Smooth muscle cell (in vitro differentiated cells): ENCODE results near the gene LARGE1. TPM values are rescaled to one million over a fixed set of nuclear protein-coding genes. Genes with fewer than 3 reads are reported as not detected.

Source experiments
- DNase-seq: peaks from one replicate; lab custom pipeline; 2025; ENCODE audit not compliant: unreplicated experiment; lab: John Stamatoyannopoulos, UW
- H2AFZ ChIP-seq: fragments of 200-600 bp; sonication (generic); 2 replicates; pipeline ENCODE4 v1.6.0; 2016; ENCODE audit warnings: antibody characterized with exemption, low read depth, mild to moderate bottlenecking
- H3F3A ChIP-seq: fragments of 200-600 bp; sonication (generic); 2 replicates; pipeline ENCODE4 v1.6.0; 2017; ENCODE audit warnings: antibody characterized with exemption, low read depth
- H3K27ac ChIP-seq: fragments of 200-600 bp; sonication (generic); 2 replicates; pipeline ENCODE4 v1.5.1; 2016; ENCODE audit warnings: low read depth, mild to moderate bottlenecking
- H3K27me3 ChIP-seq: fragments of 200-600 bp; sonication (generic); 2 replicates; pipeline ENCODE4 v1.6.1; 2016; ENCODE audit warnings: low read depth, mild to moderate bottlenecking
- H3K36me3 ChIP-seq: fragments of 200-600 bp; sonication (generic); 2 replicates; pipeline ENCODE4 v1.5.1; 2016; ENCODE audit warnings: low read depth
- H3K4me1 ChIP-seq: fragments of 200-600 bp; sonication (generic); 2 replicates; pipeline ENCODE4 v1.5.1; 2016; ENCODE audit warnings: low read depth
- H3K4me2 ChIP-seq: fragments of 200-600 bp; sonication (generic); 2 replicates; pipeline ENCODE4 v1.6.0; 2016; ENCODE audit warnings: mild to moderate bottlenecking
- H3K4me3 ChIP-seq: fragments of 200-600 bp; sonication (generic); 2 replicates; pipeline ENCODE4 v1.5.1; 2016; ENCODE audit warnings: mild to moderate bottlenecking
- H3K79me2 ChIP-seq: fragments of 200-600 bp; sonication (generic); 2 replicates; pipeline ENCODE4 v1.6.0; 2016; ENCODE audit warnings: low read depth, mild to moderate bottlenecking
- H3K9ac ChIP-seq: fragments of 200-600 bp; sonication (generic); 2 replicates; pipeline ENCODE4 v1.6.0; 2016; ENCODE audit warnings: low read depth
- H3K9me3 ChIP-seq: fragments of 200-600 bp; sonication (generic); replicated peaks from 2 replicates; pipeline ENCODE4 v1.5.1; 2016; ENCODE audit warnings: low read depth
- H4K20me1 ChIP-seq: fragments of 200-600 bp; sonication (generic); 2 replicates; pipeline ENCODE4 v1.6.0; 2016; ENCODE audit warnings: low read depth
- CTCF ChIP-seq: fragments of 200-600 bp; sonication (generic); IDR thresholded peaks from 2 replicates; pipeline ENCODE4 v1.5.1; 2017; ENCODE audit warnings: borderline replicate concordance, mild to moderate bottlenecking, antibody characterized with exemption; ENCODE audit not compliant: insufficient read depth, poor library complexity, severe bottlenecking
- WGBS: methylation state at CpG from one replicate; pipeline ENCODE4 v1.1.7; 2016; ENCODE audit warnings: low lambda C conversion rate; 5-methylcytosine and 5-hydroxymethylcytosine counted together
- polyA plus RNA-seq: library from polyadenylated mRNA; unstranded; fragments of >200 nt; fragmentation: Nextera tagmentation; extraction: Ambion mirVana; gene quantifications from 2 replicates; pipeline ENCODE4 v1.2.1, GENCODE V29; 2016
- total RNA-seq: library from RNA; depleted of rRNA; stranded (reverse); fragments of >200 nt; gene quantifications from 2 replicates; pipeline ENCODE4 v1.2.3, GENCODE V29; 2014

Gene LARGE1
- total and polyA plus RNA-seq, 2 experiments from 2014 or later, result 11.9 to 18.0 TPM

DNA sequence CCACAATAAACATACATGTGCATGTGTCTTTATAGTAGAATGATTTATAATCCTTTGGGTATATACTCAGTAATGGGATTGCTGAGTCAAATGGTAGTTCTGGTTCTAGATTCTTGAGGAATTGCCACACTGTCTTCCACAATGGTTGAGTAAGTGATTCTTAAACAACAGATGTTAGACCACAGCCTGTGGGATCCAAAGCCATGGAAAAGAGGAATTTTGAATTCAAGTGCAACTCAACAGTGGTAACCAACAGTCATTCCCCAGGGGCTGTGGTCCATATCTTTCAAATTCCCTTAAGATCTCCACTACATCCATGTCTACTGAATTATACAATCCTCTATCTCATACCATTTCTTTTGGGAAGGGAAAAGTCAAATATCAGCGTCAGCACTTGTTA, 321.5 kb downstream of the LARGE1 start:
- Histone ChIP-seq H3K4me1 (no peaks in the 10 kb centered on the region), H3K9me3 (no peaks in the 10 kb centered on the region), H2AFZ (no peak overlapping the region), H3K36me3 (no peaks in the 10 kb centered on the region), H3K79me2 (no peaks in the 10 kb centered on the region), H3F3A (no peaks in the 10 kb centered on the region), H3K27ac (no peak overlapping the region), H4K20me1 (no peaks in the 10 kb centered on the region), H3K27me3 (no peaks in the 10 kb centered on the region), H3K4me2 (no peak overlapping the region), H3K4me3 (no peak overlapping the region), H3K9ac (no peak overlapping the region)
- no peak for DNase-seq
- 100% methylated on average over 1 of the region's 1 CpG for WGBS
- no peak for TF ChIP-seq CTCF

- no peak overlapping the region for H3K9ac ChIP-seq
- no peaks in the 10 kb centered on the region for H4K20me1 ChIP-seq
- no peak overlapping the region for H3K27ac ChIP-seq
- H3K4me2 ChIP-seq, result no peak overlapping the region
- WGBS, result 95% methylated on average over 6 of the region's 6 CpGs
- H2AFZ ChIP-seq, result no peak overlapping the region
- H3K36me3 ChIP-seq, result no peaks in the 10 kb centered on the region
- H3F3A ChIP-seq, result no peaks in the 10 kb centered on the region
- H3K27me3 ChIP-seq, result no peaks in the 10 kb centered on the region
- H3K4me3 ChIP-seq, result no peak overlapping the region
- DNase-seq, result no peak
- no peaks in the 10 kb centered on the region for H3K79me2 ChIP-seq
- H3K4me1 ChIP-seq, result no peaks in the 10 kb centered on the region
- TF ChIP-seq CTCF, result no peak
- H3K9me3 ChIP-seq, result no peaks in the 10 kb centered on the region
Observed at GRCh38 chr22:33597274-33597985, 322.8 kb downstream of the LARGE1 start.

DNA sequence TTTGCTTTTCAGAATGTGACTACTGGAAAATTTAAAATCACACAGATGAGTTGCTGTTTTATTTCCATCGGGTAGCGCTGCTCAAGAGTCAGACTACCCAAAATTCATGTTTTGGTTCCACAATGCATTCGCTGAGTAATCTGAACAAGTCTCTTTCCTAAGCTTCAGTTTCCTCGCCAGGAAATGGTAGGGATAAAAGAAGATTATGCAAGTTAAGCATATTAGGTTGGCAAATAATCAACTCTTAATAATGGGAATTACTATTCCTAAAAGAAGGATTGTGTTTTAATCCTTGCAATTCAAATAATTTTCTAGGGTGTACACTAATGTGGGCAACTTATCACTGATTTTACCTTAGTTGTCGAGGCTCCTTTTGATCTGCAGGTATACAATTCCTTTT, 326.5 kb downstream of the LARGE1 start:
- Histone ChIP-seq H3K4me1 (no peaks in the 10 kb centered on the region), H3K27ac (no peak overlapping the region), H3K79me2 (no peaks in the 10 kb centered on the region), H3K4me3 (no peak overlapping the region), H3F3A (no peaks in the 10 kb centered on the region), H3K9me3 (no peaks in the 10 kb centered on the region), H2AFZ (no peak overlapping the region), H3K9ac (no peak overlapping the region), H4K20me1 (no peaks in the 10 kb centered on the region), H3K4me2 (no peak overlapping the region), H3K36me3 (no peaks in the 10 kb centered on the region), H3K27me3 (no peaks in the 10 kb centered on the region)
- WGBS, result 81% methylated on average over 5 of the region's 5 CpGs
- TF ChIP-seq CTCF, result no peak
- DNase-seq, result no peak

DNA sequence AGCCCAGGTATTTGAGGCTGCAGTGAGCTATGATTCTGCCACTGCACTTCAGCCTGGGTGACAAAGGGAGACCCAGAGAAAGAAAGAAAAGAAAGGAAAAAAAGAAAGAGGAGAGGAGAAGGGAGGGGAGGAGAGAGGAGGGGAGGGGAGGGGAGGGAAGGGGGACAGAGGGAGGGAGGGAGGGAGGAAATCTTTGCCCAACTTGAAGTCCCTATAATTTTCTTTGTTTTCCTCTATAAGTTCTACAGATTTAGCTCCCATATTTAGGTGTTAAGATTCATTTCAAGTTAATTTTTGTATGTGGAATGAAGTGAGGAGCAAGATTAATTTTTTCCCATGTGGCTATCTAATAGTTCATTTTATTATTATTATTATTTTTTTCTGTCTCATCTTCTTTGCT, 328.3 kb downstream of the LARGE1 start:
- H3F3A ChIP-seq, result no peaks in the 10 kb centered on the region
- no peak overlapping the region for H3K9ac ChIP-seq

More for the DNA sequence above, 328.3 kb downstream of the LARGE1 start:
- H3K27ac ChIP-seq, result no peak overlapping the region
- H3K36me3 ChIP-seq, result no peaks in the 10 kb centered on the region
- H3K9me3 ChIP-seq, result no peaks in the 10 kb centered on the region
- no peaks in the 10 kb centered on the region for H3K27me3 ChIP-seq
- no peak overlapping the region for H3K4me2 ChIP-seq
- no peak for TF ChIP-seq CTCF
- H4K20me1 ChIP-seq, result no peaks in the 10 kb centered on the region
- no peak for DNase-seq
- no peaks in the 10 kb centered on the region for H3K4me1 ChIP-seq
- H3K4me3 ChIP-seq, result no peak overlapping the region
- no peak overlapping the region for H2AFZ ChIP-seq
- no peaks in the 10 kb centered on the region for H3K79me2 ChIP-seq
